ENCODE data around the gene FAM167B. TPM values are rescaled to one million over a fixed set of nuclear protein-coding genes. Genes with fewer than 3 reads are reported as not detected.

FAM167B gene
- total RNA-seq, 1 donor from 2014 or later = 1.4 TPM

GRCh38 chr1:32216566-32216965 is 30.5 kb upstream of the FAM167B start:
- intact Hi-C loops (cut with micrococcal nuclease) = loop anchor here (5.0 kb wide), 1 partner anchor 146 kb away; the partner anchor contains the start of genes FAM229A and TSSK3
- POLR2A ChIA-PET = interaction anchor here (0.6 to 3.3 kb wide), 11 partner anchors 9 to 178 kb away, joined by 3 to 26 read pairs (median 9); partner anchors contain the start of genes BSDC1, CCDC28B, HDAC1 and MARCKSL1
- no peaks in the 10 kb centered on the region for H3K27me3 Mint-ChIP-seq
- CTCF ChIA-PET = interaction anchor here (0.7 to 5.3 kb wide), 20 partner anchors 9 to 198 kb away, joined by 3 to 51 read pairs (median 6); partner anchors contain the start of genes BSDC1, CCDC28B, FAM167B and MARCKSL1
- no peaks in the 10 kb centered on the region for H3K9me3 Mint-ChIP-seq
- DNase-seq = no peak
- peaks cover 51% of the 10 kb centered on the region for H3K36me3 Mint-ChIP-seq (ENCODE audit: low read depth)
- H3K4me1 Mint-ChIP-seq = peaks cover 28% of the 10 kb centered on the region
- TF ChIP-seq, protein P1, sequence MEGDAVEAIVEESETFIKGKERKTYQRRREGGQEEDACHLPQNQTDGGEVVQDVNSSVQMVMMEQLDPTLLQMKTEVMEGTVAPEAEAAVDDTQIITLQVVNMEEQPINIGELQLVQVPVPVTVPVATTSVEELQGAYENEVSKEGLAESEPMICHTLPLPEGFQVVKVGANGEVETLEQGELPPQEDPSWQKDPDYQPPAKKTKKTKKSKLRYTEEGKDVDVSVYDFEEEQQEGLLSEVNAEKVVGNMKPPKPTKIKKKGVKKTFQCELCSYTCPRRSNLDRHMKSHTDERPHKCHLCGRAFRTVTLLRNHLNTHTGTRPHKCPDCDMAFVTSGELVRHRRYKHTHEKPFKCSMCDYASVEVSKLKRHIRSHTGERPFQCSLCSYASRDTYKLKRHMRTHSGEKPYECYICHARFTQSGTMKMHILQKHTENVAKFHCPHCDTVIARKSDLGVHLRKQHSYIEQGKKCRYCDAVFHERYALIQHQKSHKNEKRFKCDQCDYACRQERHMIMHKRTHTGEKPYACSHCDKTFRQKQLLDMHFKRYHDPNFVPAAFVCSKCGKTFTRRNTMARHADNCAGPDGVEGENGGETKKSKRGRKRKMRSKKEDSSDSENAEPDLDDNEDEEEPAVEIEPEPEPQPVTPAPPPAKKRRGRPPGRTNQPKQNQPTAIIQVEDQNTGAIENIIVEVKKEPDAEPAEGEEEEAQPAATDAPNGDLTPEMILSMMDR (IDR thresholded peaks at IDR 0.05) = no peak
- no peak overlapping the region for H3K27ac Mint-ChIP-seq
- no peak overlapping the region for H3K4me3 Mint-ChIP-seq
- no peak for ATAC-seq (ENCODE audit: low read depth)

DNA sequence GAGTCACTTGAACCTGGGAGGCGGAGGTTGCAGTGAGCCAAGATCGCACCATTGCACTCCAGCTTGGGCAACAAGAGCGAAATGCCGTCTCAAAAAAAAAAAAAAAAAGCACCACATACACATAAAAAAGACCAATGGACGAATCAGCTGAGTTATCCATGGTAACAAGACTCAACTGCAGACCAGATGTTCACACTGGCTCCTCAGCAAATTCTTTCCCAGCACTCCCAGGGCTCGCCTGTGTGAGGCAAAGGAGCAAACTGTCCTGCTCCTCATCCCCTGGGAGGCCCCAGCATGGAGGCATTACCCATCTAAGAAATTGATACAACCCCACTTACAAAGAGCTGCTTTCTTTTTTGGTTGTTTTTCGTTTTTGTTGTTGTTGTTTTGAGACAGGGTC is 28.0 kb upstream of the FAM167B start:
- H3K4me3 Mint-ChIP-seq = no peak overlapping the region
- TF ChIP-seq, protein P1 (IDR thresholded peaks at IDR 0.05) = no peak
- peaks cover 45% of the 10 kb centered on the region for H3K4me1 Mint-ChIP-seq
- peaks cover 65% of the 10 kb centered on the region for H3K36me3 Mint-ChIP-seq (ENCODE audit: low read depth)
- intact Hi-C loops (cut with micrococcal nuclease) = loop anchor here (5.0 kb wide), 1 partner anchor 143 kb away; the partner anchor contains the start of genes FAM229A and TSSK3
- H3K9me3 Mint-ChIP-seq = no peaks in the 10 kb centered on the region
- CTCF ChIA-PET = no interaction called here
- no peak for ATAC-seq (ENCODE audit: low read depth)
- H3K27ac Mint-ChIP-seq = no peak overlapping the region
- DNase-seq = no peak
- POLR2A ChIA-PET = interaction anchor here (1.2 to 3.5 kb wide), 2 partner anchors 18 to 21 kb away, joined by 3 to 16 read pairs; partner anchors contain the start of gene CCDC28B
- no peaks in the 10 kb centered on the region for H3K27me3 Mint-ChIP-seq

DNA sequence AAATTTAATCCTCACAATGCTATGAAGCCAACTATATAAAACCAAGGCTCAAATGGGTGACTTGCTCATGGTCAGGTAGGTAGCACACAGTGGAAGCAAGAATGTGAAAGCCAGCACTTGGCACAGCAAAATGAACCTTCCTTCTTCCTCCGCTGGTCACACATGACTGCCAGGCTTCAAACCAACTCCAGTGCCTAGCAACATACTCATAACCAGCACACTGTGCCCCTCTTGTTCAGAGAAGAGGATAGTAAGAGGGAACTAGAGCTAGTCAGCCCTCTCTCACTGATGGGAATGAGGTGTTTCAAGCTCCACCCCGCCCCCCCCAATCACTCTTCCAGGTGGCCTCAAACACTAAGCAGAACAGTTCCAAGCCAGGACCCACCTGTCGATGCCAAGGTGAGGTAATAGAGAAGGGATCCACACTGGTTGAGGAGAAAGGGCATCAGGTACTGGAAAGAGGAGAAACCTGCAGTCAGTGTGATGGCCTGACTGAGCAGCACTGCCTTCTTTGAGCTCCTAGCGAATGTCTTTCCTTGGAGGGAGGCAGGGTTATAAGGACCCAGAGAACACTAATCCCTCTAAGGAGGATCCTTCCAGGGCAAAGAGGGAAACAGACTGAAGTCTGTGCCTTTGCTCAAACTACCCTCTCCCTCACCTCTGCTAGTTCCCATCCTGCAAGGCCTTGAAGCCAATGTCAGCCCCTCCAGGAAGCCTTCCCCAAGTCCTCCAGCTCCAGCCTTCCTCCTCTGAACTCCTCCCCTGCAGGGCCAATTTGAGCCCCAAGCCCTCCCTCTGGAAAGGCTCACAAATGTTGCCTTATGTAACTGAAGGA is 26.1 kb upstream of the FAM167B start:
- Mint-ChIP-seq H3K4me1 (peaks cover 50% of the 10 kb centered on the region), H3K36me3 (ENCODE audit: low read depth) (peaks cover 61% of the 10 kb centered on the region), H3K27ac (peak overlapping the region; percentile 95), H3K27me3 (no peaks in the 10 kb centered on the region), H3K9me3 (no peaks in the 10 kb centered on the region), H3K4me3 (peak overlapping the region; percentile 96)
- POLR2A ChIA-PET = interaction anchor here (0.6 to 5.0 kb wide), 11 partner anchors 12 to 631 kb away, joined by 3 to 47 read pairs (median 7); partner anchors contain the start of genes CCDC28B, DCDC2B, HDAC1 and IQCC
- intact Hi-C loops (cut with micrococcal nuclease) = loop anchor here (5.0 kb wide), 1 partner anchor 149 kb away; the partner anchor contains the start of gene TMEM39B
- ATAC-seq (ENCODE audit: low read depth) (peak; percentile 47), DNase-seq (no peak)
- TF ChIP-seq, protein P1 (IDR thresholded peaks at IDR 0.05) = no peak
- CTCF ChIA-PET = interaction anchor here (0.7 to 1.4 kb wide), 5 partner anchors 13 to 181 kb away, joined by 3 to 4 read pairs (median 3); no protein-coding TSS in a partner anchor

DNA sequence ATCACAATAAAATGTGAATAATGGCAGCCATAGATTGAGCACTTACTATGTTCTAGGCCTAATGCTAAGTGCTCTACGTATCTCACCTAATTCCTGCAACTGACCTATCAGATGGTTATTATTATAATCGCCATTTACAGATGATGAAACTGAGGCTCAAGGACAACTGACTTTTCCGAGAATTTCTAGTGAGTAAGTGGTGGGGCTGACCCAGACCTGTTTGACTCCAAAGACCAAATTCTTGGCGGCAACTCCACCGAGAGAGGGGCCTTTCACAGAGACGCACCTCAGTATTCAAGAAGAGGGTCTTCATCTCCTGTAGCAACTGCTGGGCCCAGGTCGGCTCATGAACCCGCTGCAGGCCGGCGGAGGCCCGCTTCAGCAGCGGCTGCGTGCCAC is 25.4 kb upstream of the FAM167B start:
- TF ChIP-seq, protein P1 (IDR thresholded peaks at IDR 0.05) = no peak
- intact Hi-C loops (cut with micrococcal nuclease) = loop anchor here (5.0 kb wide), 1 partner anchor 149 kb away; the partner anchor contains the start of gene TMEM39B
- DNase-seq (no peak), ATAC-seq (ENCODE audit: low read depth) (no peak)
- Mint-ChIP-seq H3K4me3 (peak overlapping the region; percentile 96), H3K36me3 (ENCODE audit: low read depth) (peaks cover 59% of the 10 kb centered on the region), H3K27ac (peak overlapping the region; percentile 95), H3K4me1 (peaks cover 50% of the 10 kb centered on the region), H3K9me3 (no peaks in the 10 kb centered on the region), H3K27me3 (no peaks in the 10 kb centered on the region)
- CTCF ChIA-PET = interaction anchor here (1.2 to 1.4 kb wide), 2 partner anchors 95 to 181 kb away, joined by 3 to 4 read pairs; no protein-coding TSS in a partner anchor
- POLR2A ChIA-PET = interaction anchor here (0.6 to 5.0 kb wide), 10 partner anchors 12 to 179 kb away, joined by 3 to 47 read pairs (median 12); partner anchors contain the start of genes BSDC1, CCDC28B, DCDC2B and HDAC1

Measured in activated B cell treated with CpG ODN at 0.5 μM for 24 hours (primary cell).